ENCODE measurements around the gene ACADVL. TPM values are rescaled to one million over a fixed set of nuclear protein-coding genes. Genes with fewer than 3 reads are reported as not detected.

Gene ACADVL
- total RNA-seq, 1 experiment from 2014 or later = 283 TPM

DNA sequence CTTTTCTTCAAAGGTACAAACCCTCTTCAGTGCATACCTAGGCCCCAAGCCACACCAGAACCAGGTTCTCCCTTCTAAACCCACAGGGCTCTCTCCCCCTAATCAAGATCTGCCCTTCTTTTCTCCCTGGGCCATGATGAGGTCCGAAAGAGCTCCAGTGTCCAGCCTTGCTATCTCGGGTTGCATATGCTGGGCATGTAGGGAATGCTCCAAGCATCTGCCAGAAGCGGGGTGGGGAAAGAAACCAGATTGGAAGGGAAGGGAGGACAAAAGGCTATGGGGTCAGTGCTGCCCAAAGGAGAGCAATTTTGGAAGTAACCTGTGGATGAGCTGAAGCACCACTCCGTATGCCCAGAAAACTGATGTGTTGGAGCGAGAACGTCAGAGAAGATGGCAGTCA is 29.5 kb downstream of the ACADVL start:
- Histone ChIP-seq H3K56ac (ENCODE audit: insufficient read length, low read depth, low read length) (no peak overlapping the region), H4K20me1 (ENCODE audit: control insufficient read depth, insufficient read depth, insufficient read length) (no peaks in the 10 kb centered on the region), H2BK5ac (ENCODE audit: insufficient read length, low read length) (no peak overlapping the region), H2AFZ (ENCODE audit: low read length) (no peak overlapping the region), H3T11ph (ENCODE audit: low read length) (no peak overlapping the region), H2BK20ac (ENCODE audit: low read depth, low read length, poor library complexity, severe bottlenecking) (no peak overlapping the region), H3K14ac (ENCODE audit: insufficient read depth, low read length) (no peak overlapping the region), H3K4me2 (ENCODE audit: insufficient read depth, insufficient read length, low read length) (no peak overlapping the region), H3K79me1 (ENCODE audit: insufficient read depth, low read depth, low read length, poor library complexity, severe bottlenecking) (peaks cover 13% of the 10 kb centered on the region), H3K23me2 (ENCODE audit: insufficient read length, low read depth, low read length, poor library complexity, severe bottlenecking) (peaks cover 6% of the 10 kb centered on the region), H3K79me2 (ENCODE audit: insufficient read depth, low read length) (peaks cover 23% of the 10 kb centered on the region; the same call in 1 of the 2 replicates), H3K4me1 (ENCODE audit: insufficient read depth, low read length) (no peaks in the 10 kb centered on the region; the same call in 1 of the 2 replicates), H2AK5ac (ENCODE audit: insufficient read length, low read length) (no peak overlapping the region), H3K9ac (ENCODE audit: extremely low read depth, insufficient read length, low read length) (peak overlapping the region; percentile 16), H3K27ac (ENCODE audit: insufficient read length, low read depth, low read length) (no peak overlapping the region), H3K4ac (ENCODE audit: low read depth, low read length) (no peak overlapping the region), H4K91ac (ENCODE audit: insufficient read length, low read depth, low read length) (no peak overlapping the region), H4K5ac (ENCODE audit: insufficient read length, low read depth, low read length) (no peak overlapping the region), H2BK15ac (ENCODE audit: low read depth, low read length) (no peak overlapping the region), H2BK12ac (ENCODE audit: insufficient read length, low read depth, low read length) (no peak overlapping the region), H3K18ac (ENCODE audit: insufficient read length, low read depth, low read length) (no peak overlapping the region), H3K23ac (ENCODE audit: insufficient read length, low read depth, low read length) (no peak overlapping the region), H3K27me3 (ENCODE audit: insufficient read depth, low read length) (no peaks in the 10 kb centered on the region), H3K9me3 (ENCODE audit: control insufficient read depth, low read depth, low read length) (no peaks in the 10 kb centered on the region), H2BK120ac (ENCODE audit: low read depth, low read length, poor library complexity, severe bottlenecking) (no peak overlapping the region), H4K8ac (replicated peaks; ENCODE audit: insufficient read length, low read depth, low read length) (no peak overlapping the region)
- peaks cover 31 to 34% of the 10 kb centered on the region in 2 experiments for H3K4me1 Mint-ChIP-seq
- peaks cover 23 to 39% (median 33%) of the 10 kb centered on the region in 3 experiments for H3K36me3 Mint-ChIP-seq (ENCODE audit: insufficient read depth in 1 of 3, low read depth in 3 of 3)
- TF ChIP-seq CTCF (conservative IDR thresholded peaks at IDR 0.05) = no peak
- peak overlapping the region; percentile 90 to 95; a peak in 4 of 5 replicates for H3K4me3 Mint-ChIP-seq
- WGBS (ENCODE audit: extremely low coverage, insufficient read length, low lambda C conversion rate) = no CpG with 5 or more reads among the region's 6 CpGs
- H3K9me3 Mint-ChIP-seq = no peaks in the 10 kb centered on the region
- DNase-seq = no peak
- no peaks in the 10 kb centered on the region for H3K27me3 Mint-ChIP-seq (ENCODE audit: low read depth)
- H3K27ac Mint-ChIP-seq = peak overlapping the region in 2 of 3 experiments; percentile 17 to 33; a peak in 2 of 7 replicates
